ENCODE results near the gene TTLL7. TPM values are rescaled to one million over a fixed set of nuclear protein-coding genes. Genes with fewer than 3 reads are reported as not detected.

Gene TTLL7
- total RNA-seq, 2 experiments from 2014 or later = not detected

DNA sequence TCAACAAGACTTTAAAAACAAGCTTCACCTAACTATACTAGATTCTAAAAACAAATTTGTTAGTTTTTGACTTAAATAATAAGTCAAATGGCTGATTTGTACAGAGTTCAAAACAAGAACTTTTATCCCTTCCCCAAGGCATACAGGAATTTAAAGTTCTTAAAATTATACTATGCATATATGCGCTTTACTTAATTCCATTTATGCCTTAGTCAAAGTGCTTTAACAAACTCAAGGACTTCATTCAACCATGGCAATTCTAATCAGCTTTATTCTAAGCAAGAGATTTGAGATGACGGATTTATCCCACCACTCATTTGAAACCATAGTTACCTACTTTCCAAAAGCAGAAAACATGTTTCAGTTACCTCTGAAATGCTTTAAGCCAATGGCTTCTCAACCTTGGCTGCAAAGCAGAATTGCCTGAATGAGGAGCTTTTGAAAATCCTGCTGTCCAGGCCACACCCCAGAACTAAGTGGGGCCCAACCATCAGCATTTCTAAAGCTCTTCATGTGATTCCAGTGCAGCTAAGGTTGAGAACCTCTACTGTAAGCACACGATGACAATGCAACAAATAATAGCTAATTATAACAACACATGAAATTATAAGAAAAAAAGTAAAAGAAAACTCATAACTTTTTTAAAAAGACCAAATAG, 44.6 kb downstream of the TTLL7 start:
- H3K36me3 Mint-ChIP-seq (ENCODE audit: low read depth) = no peaks in the 10 kb centered on the region
- H3K4me3 Mint-ChIP-seq = no peak overlapping the region

DNA sequence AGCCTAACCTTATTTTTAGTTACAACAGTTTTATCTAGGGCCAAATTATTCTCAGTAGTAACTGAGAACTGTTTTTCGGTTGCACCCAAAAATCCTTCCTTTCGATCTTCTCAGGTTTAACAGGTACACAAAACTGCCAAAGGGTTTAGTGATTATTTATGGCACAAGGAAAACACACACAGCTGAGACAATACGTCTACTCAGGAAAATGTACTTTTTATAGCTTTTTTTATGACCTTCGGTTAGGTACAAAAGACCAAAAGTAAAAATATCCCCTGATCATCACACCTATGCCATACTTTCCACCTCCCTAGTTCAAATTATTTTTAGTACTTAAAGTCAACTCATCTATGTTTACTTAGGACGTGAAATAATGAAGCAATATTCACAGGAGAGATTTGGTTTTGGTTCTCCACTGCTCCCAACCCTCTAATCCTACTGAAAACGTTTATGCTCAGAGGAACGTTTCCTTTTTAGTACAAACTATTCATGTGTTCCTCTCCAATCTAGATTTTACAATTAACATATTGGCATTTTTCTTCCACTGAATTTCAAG, 48.7 kb downstream of the TTLL7 start:
- H3K27me3 ChIP-seq (ENCODE audit: control insufficient read depth in 1 of 2, insufficient read depth in 2 of 2, low read length in 2 of 2) = no peaks in the 10 kb centered on the region
- Mint-ChIP-seq H3K27me3 (no peaks in the 10 kb centered on the region), H3K4me1 (ENCODE audit: low read depth) (no peaks in the 10 kb centered on the region), H3K4me3 (no peak overlapping the region), H3K9me3 (no peaks in the 10 kb centered on the region), H3K27ac (no peak overlapping the region), H3K36me3 (ENCODE audit: low read depth) (no peaks in the 10 kb centered on the region)
- CTCF ChIA-PET = no interaction called here
- no peaks in the 10 kb centered on the region for H3K4me1 ChIP-seq (ENCODE audit: insufficient read depth, low read length)
- DNase-seq = no peak
- no peak for ATAC-seq (ENCODE audit: poor library complexity)
- POLR2A ChIA-PET = no interaction called here
- no peaks in the 10 kb centered on the region for H3K36me3 ChIP-seq (ENCODE audit: insufficient read depth, low read length)
- H3K27ac ChIP-seq (ENCODE audit: low read depth in 1 of 2, low read length in 2 of 2) = no peak overlapping the region
- TF ChIP-seq, protein P1, sequence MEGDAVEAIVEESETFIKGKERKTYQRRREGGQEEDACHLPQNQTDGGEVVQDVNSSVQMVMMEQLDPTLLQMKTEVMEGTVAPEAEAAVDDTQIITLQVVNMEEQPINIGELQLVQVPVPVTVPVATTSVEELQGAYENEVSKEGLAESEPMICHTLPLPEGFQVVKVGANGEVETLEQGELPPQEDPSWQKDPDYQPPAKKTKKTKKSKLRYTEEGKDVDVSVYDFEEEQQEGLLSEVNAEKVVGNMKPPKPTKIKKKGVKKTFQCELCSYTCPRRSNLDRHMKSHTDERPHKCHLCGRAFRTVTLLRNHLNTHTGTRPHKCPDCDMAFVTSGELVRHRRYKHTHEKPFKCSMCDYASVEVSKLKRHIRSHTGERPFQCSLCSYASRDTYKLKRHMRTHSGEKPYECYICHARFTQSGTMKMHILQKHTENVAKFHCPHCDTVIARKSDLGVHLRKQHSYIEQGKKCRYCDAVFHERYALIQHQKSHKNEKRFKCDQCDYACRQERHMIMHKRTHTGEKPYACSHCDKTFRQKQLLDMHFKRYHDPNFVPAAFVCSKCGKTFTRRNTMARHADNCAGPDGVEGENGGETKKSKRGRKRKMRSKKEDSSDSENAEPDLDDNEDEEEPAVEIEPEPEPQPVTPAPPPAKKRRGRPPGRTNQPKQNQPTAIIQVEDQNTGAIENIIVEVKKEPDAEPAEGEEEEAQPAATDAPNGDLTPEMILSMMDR (IDR thresholded peaks at IDR 0.05) = no peak
- intact Hi-C loops (cut with DNase I, micrococcal nuclease) = no loop called here
- H3K4me3 ChIP-seq (ENCODE audit: low read length) = no peak overlapping the region
- no peaks in the 10 kb centered on the region for H3K9me3 ChIP-seq (ENCODE audit: control insufficient read depth in 1 of 2, insufficient read depth in 1 of 2, low read length in 2 of 2)

More for the DNA sequence above, 44.6 kb downstream of the TTLL7 start:
- Mint-ChIP-seq H3K27ac (no peak overlapping the region), H3K9me3 (no peaks in the 10 kb centered on the region), H3K4me1 (ENCODE audit: low read depth) (no peaks in the 10 kb centered on the region), H3K27me3 (no peaks in the 10 kb centered on the region)
- Histone ChIP-seq H3K36me3 (ENCODE audit: insufficient read depth, low read length) (no peaks in the 10 kb centered on the region), H3K4me3 (ENCODE audit: low read length) (no peak overlapping the region), H3K27me3 (ENCODE audit: control insufficient read depth in 1 of 2, insufficient read depth in 2 of 2, low read length in 2 of 2) (no peaks in the 10 kb centered on the region), H3K27ac (ENCODE audit: low read depth in 1 of 2, low read length in 2 of 2) (no peak overlapping the region), H3K4me1 (ENCODE audit: insufficient read depth, low read length) (no peaks in the 10 kb centered on the region), H3K9me3 (ENCODE audit: control insufficient read depth in 1 of 2, insufficient read depth in 1 of 2, low read length in 2 of 2) (no peaks in the 10 kb centered on the region)
- intact Hi-C loops (cut with DNase I, micrococcal nuclease) = no loop called here
- ChIA-PET CTCF (no interaction called here), POLR2A (no interaction called here)
- DNase-seq = no peak
- TF ChIP-seq, protein P1 (IDR thresholded peaks at IDR 0.05) = no peak
- ATAC-seq (ENCODE audit: poor library complexity) = no peak

DNA sequence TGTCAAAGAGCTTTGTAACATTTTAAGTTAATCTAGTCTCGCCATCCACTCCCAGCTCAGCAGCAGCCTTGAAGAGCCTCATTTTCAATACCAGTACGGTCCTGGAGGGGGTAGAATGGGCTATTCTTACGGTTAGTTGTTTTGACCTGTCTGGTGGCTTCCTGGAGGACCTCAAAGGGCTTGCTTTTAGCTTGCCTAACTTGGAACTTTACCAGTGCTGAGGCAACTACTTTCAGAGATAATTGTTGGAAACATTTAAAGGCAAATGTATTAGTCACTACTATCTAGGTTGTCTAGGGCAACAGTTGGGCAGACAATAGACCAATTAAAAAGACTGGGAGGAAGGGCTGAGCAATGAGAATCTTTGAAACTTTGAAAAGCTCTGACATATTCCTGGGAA, 56.0 kb downstream of the TTLL7 start:
- intact Hi-C loops (cut with DNase I, micrococcal nuclease) = no loop called here

More for the DNA sequence above, 56.0 kb downstream of the TTLL7 start:
- H3K9me3 Mint-ChIP-seq = peaks cover 8% of the 10 kb centered on the region
- ChIA-PET CTCF (no interaction called here), POLR2A (no interaction called here)
- ATAC-seq (ENCODE audit: poor library complexity) = no peak
- no peak for DNase-seq
- H3K27me3 Mint-ChIP-seq = peaks cover 5% of the 10 kb centered on the region
- TF ChIP-seq, protein P1 (IDR thresholded peaks at IDR 0.05) = no peak
- no peaks in the 10 kb centered on the region for H3K4me1 Mint-ChIP-seq (ENCODE audit: low read depth)
- no peaks in the 10 kb centered on the region for H3K36me3 Mint-ChIP-seq (ENCODE audit: low read depth)
- H3K4me1 ChIP-seq (ENCODE audit: insufficient read depth, low read length) = no peaks in the 10 kb centered on the region
- H3K36me3 ChIP-seq (ENCODE audit: insufficient read depth, low read length) = no peaks in the 10 kb centered on the region
- H3K9me3 ChIP-seq (ENCODE audit: control insufficient read depth in 1 of 2, insufficient read depth in 1 of 2, low read length in 2 of 2) = peaks cover 4 to 13% of the 10 kb centered on the region in 2 experiments
- no peak overlapping the region for H3K27ac ChIP-seq (ENCODE audit: low read depth in 1 of 2, low read length in 2 of 2)
- H3K4me3 ChIP-seq (ENCODE audit: low read length) = no peak overlapping the region
- H3K4me3 Mint-ChIP-seq = no peak overlapping the region
- no peak overlapping the region for H3K27ac Mint-ChIP-seq
- no peaks in the 10 kb centered on the region for H3K27me3 ChIP-seq (ENCODE audit: control insufficient read depth in 1 of 2, insufficient read depth in 2 of 2, low read length in 2 of 2)

All from CD4-positive, alpha-beta T cell (primary cell).